ENCODE results near the gene GPR87.

GRCh38 chr3:151356794-151357462 is 40.3 kb upstream of the GPR87 start:
- no peak for TF ChIP-seq CTCF (IDR thresholded peaks at IDR 0.05 in 2 of 3, conservative IDR thresholded peaks at IDR 0.05 in 1 of 3; ENCODE audit: borderline replicate concordance in 1 of 3, insufficient read depth in 1 of 3, low read depth in 2 of 3, low read length in 2 of 3)
- TF ChIP-seq POLR2AphosphoS5 (IDR thresholded peaks at IDR 0.05; ENCODE audit: low read depth, low read length), result no peak
- TF ChIP-seq ZFX (IDR thresholded peaks at IDR 0.05), result no peak
- TF ChIP-seq EZH2 (IDR thresholded peaks at IDR 0.05), result no peak
- no peak for TF ChIP-seq ZNF274 (IDR thresholded peaks at IDR 0.05; ENCODE audit: low read depth, low read length)
